Measurements from ENCODE around the gene AFAP1L1.

The AFAP1L1 gene

GRCh38 chr5:149326611-149327010 is 55.0 kb downstream of the AFAP1L1 start (continued):
- TF ChIP-seq TSHZ2 (CRISPR knock-in tag; IDR thresholded peaks at IDR 0.05) (no peak), ZFP30 (CRISPR knock-in tag; IDR thresholded peaks at IDR 0.05) (no peak), POU6F1 (CRISPR knock-in tag; IDR thresholded peaks at IDR 0.05; ENCODE audit: borderline replicate concordance, low read depth) (no peak), SNAI2 (CRISPR knock-in tag; IDR thresholded peaks at IDR 0.05) (no peak), OSR1 (CRISPR knock-in tag; IDR thresholded peaks at IDR 0.05) (no peak), PPARA (CRISPR knock-in tag; IDR thresholded peaks at IDR 0.05; ENCODE audit: borderline replicate concordance) (no peak), CSDC2 (CRISPR knock-in tag; IDR thresholded peaks at IDR 0.05) (no peak)

GRCh38 chr5:149328177-149328576 is 56.5 kb downstream of the AFAP1L1 start:
- no peak for ATAC-seq

More at GRCh38 chr5:149328177-149328576, 56.5 kb downstream of the AFAP1L1 start:
- TF ChIP-seq OSR1 (CRISPR knock-in tag; IDR thresholded peaks at IDR 0.05): no peak
- TF ChIP-seq ISL1 (CRISPR knock-in tag; IDR thresholded peaks at IDR 0.05): no peak
- no peak for TF ChIP-seq POU6F1 (CRISPR knock-in tag; IDR thresholded peaks at IDR 0.05; ENCODE audit: borderline replicate concordance, low read depth)
- TF ChIP-seq GLIS3 (CRISPR knock-in tag; IDR thresholded peaks at IDR 0.05): no peak
- TF ChIP-seq ZFP3 (CRISPR knock-in tag; IDR thresholded peaks at IDR 0.05): no peak
- no peak for TF ChIP-seq TCF4 (CRISPR knock-in tag; IDR thresholded peaks at IDR 0.05; ENCODE audit: borderline replicate concordance)
- no peak for TF ChIP-seq PATZ1 (CRISPR knock-in tag; IDR thresholded peaks at IDR 0.05; ENCODE audit: borderline replicate concordance)
- no peak for TF ChIP-seq RARB (CRISPR knock-in tag; IDR thresholded peaks at IDR 0.05)
- TF ChIP-seq BACH2 (CRISPR knock-in tag; IDR thresholded peaks at IDR 0.05; ENCODE audit: borderline replicate concordance): no peak
- TF ChIP-seq ESRRG (CRISPR knock-in tag; IDR thresholded peaks at IDR 0.05): no peak
- no peak for TF ChIP-seq TOX (CRISPR knock-in tag; IDR thresholded peaks at IDR 0.05; ENCODE audit: borderline replicate concordance)
- no peak for TF ChIP-seq ZNF565 (CRISPR knock-in tag; conservative IDR thresholded peaks at IDR 0.05; ENCODE audit: low read depth)
- no peak for TF ChIP-seq CSRNP3 (CRISPR knock-in tag; IDR thresholded peaks at IDR 0.05)
- TF ChIP-seq ZNF8 (CRISPR knock-in tag; IDR thresholded peaks at IDR 0.05): no peak
- TF ChIP-seq PPARA (CRISPR knock-in tag; IDR thresholded peaks at IDR 0.05; ENCODE audit: borderline replicate concordance): no peak
- no peak for TF ChIP-seq ARNTL (CRISPR knock-in tag; IDR thresholded peaks at IDR 0.05; ENCODE audit: borderline replicate concordance, low read depth)
- no peak for TF ChIP-seq SNAI2 (CRISPR knock-in tag; IDR thresholded peaks at IDR 0.05)
- TF ChIP-seq ZNF70 (CRISPR knock-in tag; IDR thresholded peaks at IDR 0.05): no peak
- TF ChIP-seq ZFP30 (CRISPR knock-in tag; IDR thresholded peaks at IDR 0.05): no peak
- TF ChIP-seq TSHZ2 (CRISPR knock-in tag; IDR thresholded peaks at IDR 0.05): no peak
